Measurements from ENCODE around the gene CNIH1. TPM values are rescaled to one million over a fixed set of nuclear protein-coding genes. Genes with fewer than 3 reads are reported as not detected.

The CNIH1 gene
- total RNA-seq, 1 donor from 2014 or later, result 205 TPM

DNA sequence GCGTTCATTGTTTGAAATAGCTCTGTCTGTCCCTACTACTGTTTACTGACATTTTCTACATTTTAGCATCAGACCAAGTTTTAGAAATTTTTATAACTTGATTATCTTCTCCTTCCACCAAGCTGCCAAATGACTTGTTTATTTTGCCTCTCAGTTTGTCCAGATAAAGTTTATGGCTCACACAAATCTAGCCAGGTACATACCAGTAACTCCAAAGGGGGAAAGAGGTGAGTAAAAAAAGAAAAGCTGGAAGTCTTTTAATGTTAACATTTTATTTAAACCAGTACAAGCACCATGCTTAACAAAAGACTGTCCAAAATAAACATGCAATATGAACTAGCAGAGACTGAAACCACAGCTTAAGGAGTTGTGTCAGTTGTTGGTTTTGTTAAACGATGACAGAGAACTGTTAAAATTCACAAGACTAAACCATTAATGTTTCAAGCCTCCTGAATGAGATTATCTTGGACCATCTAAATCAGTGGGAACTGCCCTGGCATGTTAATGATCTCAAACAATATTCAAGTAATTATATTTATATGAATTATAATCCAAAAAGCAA is 33.1 kb upstream of the CNIH1 start:
- Histone ChIP-seq H2AFZ (replicated peaks) (no peak overlapping the region), H3K79me2 (ENCODE audit: low read depth) (no peaks in the 10 kb centered on the region), H3K4me1 (peaks cover 26% of the 10 kb centered on the region), H3K27ac (no peak overlapping the region), H3K9me3 (ENCODE audit: low read depth) (no peaks in the 10 kb centered on the region), H3F3A (ENCODE audit: low read depth) (peaks cover 33% of the 10 kb centered on the region), H3K4me2 (no peak overlapping the region), H4K20me1 (ENCODE audit: low read depth) (peaks cover 10% of the 10 kb centered on the region), H3K4me3 (no peak overlapping the region), H3K9ac (no peak overlapping the region), H3K36me3 (peaks cover 4% of the 10 kb centered on the region), H3K27me3 (no peaks in the 10 kb centered on the region)
- DNase-seq (ENCODE audit: low spot score), result no peak
- Mint-ChIP-seq H3K27me3 (ENCODE audit: insufficient read depth, low read depth) (no peaks in the 10 kb centered on the region), H3K4me3 (no peak overlapping the region), H3K27ac (no peak overlapping the region), H3K36me3 (peaks cover 10% of the 10 kb centered on the region), H3K4me1 (peaks cover 12% of the 10 kb centered on the region), H3K9me3 (no peaks in the 10 kb centered on the region)
- TF ChIP-seq, protein P1, sequence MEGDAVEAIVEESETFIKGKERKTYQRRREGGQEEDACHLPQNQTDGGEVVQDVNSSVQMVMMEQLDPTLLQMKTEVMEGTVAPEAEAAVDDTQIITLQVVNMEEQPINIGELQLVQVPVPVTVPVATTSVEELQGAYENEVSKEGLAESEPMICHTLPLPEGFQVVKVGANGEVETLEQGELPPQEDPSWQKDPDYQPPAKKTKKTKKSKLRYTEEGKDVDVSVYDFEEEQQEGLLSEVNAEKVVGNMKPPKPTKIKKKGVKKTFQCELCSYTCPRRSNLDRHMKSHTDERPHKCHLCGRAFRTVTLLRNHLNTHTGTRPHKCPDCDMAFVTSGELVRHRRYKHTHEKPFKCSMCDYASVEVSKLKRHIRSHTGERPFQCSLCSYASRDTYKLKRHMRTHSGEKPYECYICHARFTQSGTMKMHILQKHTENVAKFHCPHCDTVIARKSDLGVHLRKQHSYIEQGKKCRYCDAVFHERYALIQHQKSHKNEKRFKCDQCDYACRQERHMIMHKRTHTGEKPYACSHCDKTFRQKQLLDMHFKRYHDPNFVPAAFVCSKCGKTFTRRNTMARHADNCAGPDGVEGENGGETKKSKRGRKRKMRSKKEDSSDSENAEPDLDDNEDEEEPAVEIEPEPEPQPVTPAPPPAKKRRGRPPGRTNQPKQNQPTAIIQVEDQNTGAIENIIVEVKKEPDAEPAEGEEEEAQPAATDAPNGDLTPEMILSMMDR (IDR thresholded peaks at IDR 0.05), result no peak
- no peak for TF ChIP-seq EZH2phosphoT487 (IDR thresholded peaks at IDR 0.05)
- TF ChIP-seq EZH2 (IDR thresholded peaks at IDR 0.05), result no peak

DNA sequence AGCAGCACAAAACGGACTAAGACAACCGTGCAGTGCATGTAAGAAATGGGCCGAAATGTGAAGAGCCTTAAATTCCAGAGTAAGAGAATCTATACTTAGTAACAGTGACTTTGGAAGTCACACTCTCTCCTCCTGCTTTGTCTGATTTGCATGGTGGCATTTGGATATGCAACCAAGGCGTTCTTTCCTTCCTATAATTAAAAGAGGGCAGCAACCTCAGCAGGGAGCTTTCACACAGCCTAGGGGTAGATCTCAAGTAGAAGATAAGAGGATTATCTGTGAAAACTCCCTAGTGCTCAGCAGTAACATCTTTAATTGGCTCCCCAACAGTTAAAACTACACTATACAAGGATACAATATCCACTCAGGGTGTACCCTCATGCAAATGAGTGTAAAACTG is 31.1 kb upstream of the CNIH1 start:
- Histone ChIP-seq H3K27ac (peak overlapping the region; percentile 40), H3K79me2 (ENCODE audit: low read depth) (no peaks in the 10 kb centered on the region), H4K20me1 (ENCODE audit: low read depth) (peaks cover 4% of the 10 kb centered on the region), H3K4me3 (no peak overlapping the region), H3K9me3 (ENCODE audit: low read depth) (no peaks in the 10 kb centered on the region), H3K4me1 (peaks cover 26% of the 10 kb centered on the region), H3K9ac (no peak overlapping the region), H3K36me3 (no peaks in the 10 kb centered on the region), H3F3A (ENCODE audit: low read depth) (peaks cover 33% of the 10 kb centered on the region), H2AFZ (replicated peaks) (no peak overlapping the region), H3K27me3 (no peaks in the 10 kb centered on the region), H3K4me2 (peak overlapping the region; percentile 60)
- H3K9me3 Mint-ChIP-seq, result peaks cover 8% of the 10 kb centered on the region
- peaks cover 1% of the 10 kb centered on the region for H3K27me3 Mint-ChIP-seq (ENCODE audit: insufficient read depth, low read depth)
- TF ChIP-seq, protein P1 (IDR thresholded peaks at IDR 0.05), result no peak
- TF ChIP-seq EZH2 (IDR thresholded peaks at IDR 0.05) (no peak), EZH2phosphoT487 (IDR thresholded peaks at IDR 0.05) (peak; percentile 84)
- peaks cover 15% of the 10 kb centered on the region for H3K36me3 Mint-ChIP-seq
- H3K4me3 Mint-ChIP-seq, result no peak overlapping the region
- H3K4me1 Mint-ChIP-seq, result peaks cover 12% of the 10 kb centered on the region
- H3K27ac Mint-ChIP-seq, result peak overlapping the region; percentile 69
- DNase-seq (ENCODE audit: low spot score), result peak; percentile 73

DNA sequence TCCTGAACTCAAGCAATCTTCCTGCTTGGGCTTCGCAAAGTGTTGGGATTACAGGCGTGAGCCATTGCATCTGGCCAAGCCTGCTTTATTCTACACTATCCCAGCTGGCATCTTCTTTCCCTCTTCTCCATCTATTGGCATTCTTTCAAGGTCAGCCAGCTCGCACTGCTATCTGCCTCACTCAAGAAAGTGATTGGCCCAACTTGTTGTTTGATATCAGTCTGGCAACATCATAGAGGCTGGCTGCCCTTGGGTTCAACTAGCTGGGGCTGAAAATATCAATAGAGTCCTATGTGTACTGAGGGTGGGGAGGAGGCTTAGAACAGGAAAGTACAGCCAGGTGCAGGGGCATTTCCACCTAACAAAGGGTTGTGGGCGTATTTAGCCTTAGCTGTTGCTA is 30.5 kb upstream of the CNIH1 start:
- H4K20me1 ChIP-seq (ENCODE audit: low read depth), result peaks cover 4% of the 10 kb centered on the region
- Mint-ChIP-seq H3K4me3 (no peak overlapping the region), H3K36me3 (peaks cover 15% of the 10 kb centered on the region), H3K27ac (no peak overlapping the region), H3K9me3 (peaks cover 9% of the 10 kb centered on the region), H3K27me3 (ENCODE audit: insufficient read depth, low read depth) (peaks cover 4% of the 10 kb centered on the region), H3K4me1 (peaks cover 12% of the 10 kb centered on the region)
- no peak overlapping the region for H3K4me3 ChIP-seq
- no peak overlapping the region for H3K9ac ChIP-seq
- H3K9me3 ChIP-seq (ENCODE audit: low read depth), result no peaks in the 10 kb centered on the region
- H3K27ac ChIP-seq, result no peak overlapping the region
- H3K79me2 ChIP-seq (ENCODE audit: low read depth), result no peaks in the 10 kb centered on the region
- DNase-seq (ENCODE audit: low spot score), result no peak
- H3K4me2 ChIP-seq, result peak overlapping the region; percentile 60
- H3K27me3 ChIP-seq, result no peaks in the 10 kb centered on the region
- H3K4me1 ChIP-seq, result peaks cover 26% of the 10 kb centered on the region
- no peaks in the 10 kb centered on the region for H3K36me3 ChIP-seq
- peaks cover 33% of the 10 kb centered on the region for H3F3A ChIP-seq (ENCODE audit: low read depth)
- H2AFZ ChIP-seq (replicated peaks), result no peak overlapping the region
- TF ChIP-seq EZH2phosphoT487 (IDR thresholded peaks at IDR 0.05) (no peak), EZH2 (IDR thresholded peaks at IDR 0.05) (no peak)
- TF ChIP-seq, protein P1 (IDR thresholded peaks at IDR 0.05), result no peak
